Stimulated activated CD4-positive, alpha-beta T cell treated with anti-CD3 and anti-CD28 coated beads, Interleukin-2, amount 100 ng/mL, for 24 hours (primary cell): Measurements from ENCODE around the gene SLC6A17.
A peak's percentile ranks its signal among the peaks of the same experiment; 100 is the strongest.

Experiments
- DNase-seq, 2 donors: peaks; one replicate each; pipeline ENCODE4 v3.0.0-alpha.2; 2020

SLC6A17 gene

DNA sequence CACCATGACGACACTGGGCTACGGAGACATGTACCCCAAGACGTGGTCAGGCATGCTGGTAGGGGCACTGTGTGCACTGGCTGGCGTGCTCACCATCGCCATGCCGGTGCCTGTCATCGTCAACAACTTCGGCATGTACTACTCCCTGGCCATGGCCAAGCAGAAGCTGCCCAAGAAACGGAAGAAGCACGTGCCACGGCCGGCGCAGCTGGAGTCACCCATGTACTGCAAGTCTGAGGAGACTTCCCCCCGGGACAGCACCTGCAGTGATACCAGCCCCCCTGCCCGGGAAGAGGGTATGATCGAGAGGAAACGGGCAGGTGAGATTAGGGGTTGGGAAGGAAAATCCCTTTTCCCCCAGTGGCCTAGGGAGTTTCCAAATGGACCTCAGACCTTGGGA lies 73.3 kb downstream of the SLC6A17 start:
- no peak for DNase-seq

DNA sequence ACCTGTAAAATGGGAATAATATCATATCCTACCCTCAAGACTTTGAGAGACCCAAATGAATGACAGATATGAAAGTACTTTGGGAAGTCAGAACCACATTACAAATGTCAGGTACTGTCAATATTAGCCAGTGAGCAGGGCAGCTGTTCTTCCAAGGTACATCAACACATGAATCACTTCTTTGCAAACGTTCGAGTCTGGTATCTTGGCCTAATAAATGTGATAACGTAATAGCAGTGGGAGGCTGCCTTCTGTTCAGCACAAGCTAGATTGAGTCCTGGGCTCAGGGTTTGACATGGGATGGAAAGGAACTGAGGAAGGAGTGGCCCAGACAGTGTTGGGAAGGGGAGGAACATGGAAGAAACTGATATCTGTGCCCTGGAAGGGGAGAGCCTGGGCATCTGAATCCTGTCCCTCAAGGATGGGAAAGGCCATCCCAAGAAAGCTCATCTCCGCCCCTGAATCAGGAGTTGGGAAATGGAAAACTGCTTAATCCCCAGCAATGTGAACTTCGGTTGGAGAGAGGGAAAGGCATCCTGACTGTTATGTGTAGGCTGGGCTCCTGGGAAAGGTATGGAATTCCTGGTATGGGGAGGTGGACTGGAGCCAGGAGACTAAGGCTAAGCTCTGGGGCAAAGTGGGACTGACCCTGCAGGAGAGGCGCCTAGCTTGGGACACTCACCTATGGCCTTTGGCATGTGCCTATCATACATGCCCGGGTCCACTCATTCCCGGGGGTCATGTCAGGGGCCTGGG lies 74.1 kb downstream of the SLC6A17 start:
- no peak for DNase-seq

DNA sequence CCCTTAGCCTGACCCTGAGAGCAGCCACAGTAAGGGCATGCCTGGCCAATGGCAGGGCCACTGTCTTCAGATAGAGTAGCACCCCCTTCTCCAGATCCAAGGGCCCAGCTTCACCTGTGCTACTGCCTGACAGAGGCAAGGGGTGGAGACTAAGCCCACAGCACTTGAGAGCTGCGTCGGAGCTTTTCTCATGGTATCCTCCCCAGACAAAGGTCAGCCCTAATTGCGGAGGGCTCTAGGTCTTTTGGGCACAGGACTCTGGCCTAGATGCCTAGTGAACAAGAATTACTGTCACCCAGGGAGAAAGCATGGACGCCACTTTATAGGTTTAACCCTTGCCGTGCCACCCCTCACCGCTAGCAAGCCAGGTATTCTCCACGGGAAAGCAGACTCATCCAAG lies 74.9 kb downstream of the SLC6A17 start:
- no peak for DNase-seq

DNA sequence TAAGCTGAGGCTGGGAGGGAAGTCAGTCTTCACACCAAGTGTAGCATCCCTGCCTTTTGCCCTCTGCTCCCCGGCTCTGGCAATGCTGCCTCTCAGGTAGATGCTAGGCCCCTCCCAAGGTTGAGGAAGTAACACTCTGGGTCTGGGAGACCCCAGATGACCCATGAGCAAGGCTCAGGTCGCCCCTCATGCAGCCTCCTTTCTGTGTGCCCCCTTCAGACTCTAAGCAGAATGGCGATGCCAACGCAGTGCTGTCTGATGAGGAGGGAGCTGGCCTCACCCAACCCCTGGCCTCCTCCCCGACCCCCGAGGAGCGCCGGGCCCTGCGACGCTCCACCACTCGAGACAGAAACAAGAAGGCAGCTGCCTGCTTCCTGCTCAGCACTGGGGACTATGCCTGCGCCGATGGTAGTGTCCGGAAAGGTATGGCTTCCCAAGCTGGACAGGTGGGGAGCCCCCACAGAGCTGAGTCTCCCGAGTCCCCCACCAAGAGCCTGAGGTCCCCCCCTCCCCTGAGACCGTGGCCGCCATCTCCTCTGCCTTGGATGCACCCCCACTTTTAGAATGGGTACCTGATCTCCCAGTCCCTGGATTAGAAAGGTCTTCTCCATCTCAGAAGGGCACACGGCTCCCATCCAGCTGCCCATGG lies 75.6 kb downstream of the SLC6A17 start:
- DNase-seq: no peak

DNA sequence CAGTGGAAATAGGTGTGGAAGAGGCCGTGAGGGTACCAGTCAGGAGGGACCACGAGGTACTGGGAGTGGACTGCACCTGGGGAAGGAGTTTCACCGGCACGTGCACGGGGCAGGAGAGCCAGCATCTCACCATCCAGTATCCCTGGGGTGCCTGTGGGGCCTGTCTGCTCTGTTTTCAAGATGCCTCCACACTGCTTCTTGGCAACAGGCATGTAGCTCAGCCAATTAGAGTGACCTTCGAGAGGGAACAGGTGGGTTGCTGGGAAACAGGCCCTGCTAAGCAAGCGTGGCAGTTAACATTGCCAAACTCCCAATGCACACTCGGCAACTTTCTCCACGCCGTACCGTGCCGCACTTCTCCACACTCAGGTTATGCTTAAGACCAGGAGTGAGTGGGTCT lies 77.5 kb downstream of the SLC6A17 start:
- DNase-seq: no peak

DNA sequence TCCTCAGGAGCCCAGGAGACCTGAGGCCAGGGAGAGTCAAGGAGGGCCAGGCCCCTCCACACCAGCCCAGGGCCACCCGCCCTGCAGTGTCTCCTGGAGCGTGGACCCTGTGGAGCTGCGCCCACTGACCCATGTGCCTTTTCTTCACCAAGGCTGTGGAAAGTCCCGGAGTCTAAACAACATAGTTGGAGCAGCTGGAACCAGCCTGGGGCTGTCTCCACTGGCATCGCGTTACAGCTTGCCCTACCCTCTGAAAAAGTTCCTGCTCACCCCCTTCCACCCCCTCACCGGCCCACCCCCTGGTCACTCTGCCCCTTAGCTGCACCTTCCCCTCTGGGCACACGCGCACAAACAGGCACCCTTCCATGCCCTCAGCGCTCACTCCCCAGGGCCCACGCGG lies 78.1 kb downstream of the SLC6A17 start:
- no peak for DNase-seq

DNA sequence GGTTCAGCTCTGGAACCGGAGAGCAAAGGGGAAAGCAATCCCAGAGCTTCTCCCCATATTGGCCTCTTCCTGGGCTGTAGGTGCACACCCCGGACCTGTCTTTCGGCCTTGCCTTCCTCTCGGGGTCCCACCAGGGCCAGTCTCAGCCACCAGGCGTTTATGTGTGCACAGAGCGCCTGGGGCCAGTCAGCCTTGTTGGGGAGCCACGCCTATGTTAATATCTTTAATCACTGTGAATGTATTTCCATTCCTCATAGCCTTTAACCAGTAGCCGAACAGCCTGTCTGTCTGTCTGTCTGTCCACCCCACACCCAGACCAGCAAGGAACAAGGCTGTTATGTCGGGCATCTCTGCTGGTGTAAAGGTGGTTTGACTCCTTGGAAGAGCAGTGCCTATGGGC lies 78.6 kb downstream of the SLC6A17 start:
- no peak for DNase-seq

DNA sequence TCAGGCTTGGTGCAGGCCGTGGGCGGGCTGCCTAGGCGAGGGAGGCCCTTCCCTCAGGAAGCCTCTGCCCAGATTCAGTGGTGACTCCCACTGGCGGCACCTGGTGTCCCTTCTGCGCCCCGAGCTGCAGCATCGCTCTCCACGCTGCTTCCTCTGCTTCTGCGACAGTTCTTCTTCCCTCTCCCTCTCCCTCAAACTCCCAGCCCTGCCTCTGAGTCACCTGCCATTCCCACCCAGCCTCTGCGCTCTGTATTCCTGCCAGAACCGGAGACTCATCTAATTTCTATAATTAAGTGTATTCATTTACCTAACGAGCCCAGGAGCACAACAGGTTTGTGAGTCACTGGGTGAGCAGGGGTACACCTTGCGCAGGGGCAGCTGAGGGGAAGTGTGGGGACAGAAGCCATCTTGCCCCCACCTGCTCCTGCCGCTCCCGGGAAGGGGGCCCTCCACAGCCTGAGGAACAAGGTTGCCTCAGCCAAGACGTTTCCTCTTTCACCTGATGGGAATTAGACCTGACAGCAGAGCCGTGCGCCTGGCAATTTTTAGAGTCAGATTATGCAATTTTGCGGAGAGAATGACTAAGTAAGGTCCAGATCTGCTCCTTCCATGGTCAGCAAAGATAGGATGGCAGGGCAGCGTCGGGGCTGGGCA lies 79.2 kb downstream of the SLC6A17 start:
- no peak for DNase-seq

DNA sequence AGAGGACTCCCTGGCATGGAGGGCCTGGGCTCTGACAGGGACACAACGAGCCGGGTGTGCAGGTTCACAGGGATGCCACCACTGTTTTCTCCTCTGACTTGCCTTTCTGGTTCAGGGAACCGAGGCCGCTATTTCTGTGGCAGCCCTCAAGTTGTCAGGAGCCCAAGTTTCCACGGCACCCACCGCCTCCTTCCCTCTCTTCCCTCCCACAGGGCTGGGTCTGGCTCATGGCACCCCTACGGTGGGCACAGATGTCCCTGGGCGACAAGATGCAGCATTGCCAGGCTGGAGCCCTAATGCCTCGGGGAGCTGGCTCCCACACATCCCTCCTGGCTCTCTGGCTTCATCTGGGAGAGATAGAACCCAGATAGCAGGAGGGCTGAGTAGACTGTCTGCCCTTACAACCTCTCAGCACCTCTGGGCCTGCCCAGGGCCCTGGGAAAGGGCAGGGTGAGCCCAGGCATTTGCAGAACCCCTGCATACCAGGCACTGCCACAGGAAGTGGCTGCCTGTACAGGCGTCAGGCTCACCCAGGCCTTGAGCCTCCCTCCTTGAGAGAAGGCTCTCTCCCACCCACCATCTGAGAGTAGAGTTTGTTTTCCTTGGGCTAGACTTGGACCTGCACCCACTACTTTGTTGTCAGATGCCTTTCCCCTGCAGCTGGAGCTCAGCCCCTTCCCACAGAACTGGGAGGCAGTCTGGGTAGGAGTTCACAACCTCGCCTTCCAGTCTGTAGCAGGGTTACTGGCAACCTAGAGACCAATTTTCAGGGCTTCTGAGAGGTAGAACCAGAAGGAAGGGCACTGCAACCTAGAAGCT lies 80.3 kb downstream of the SLC6A17 start:
- DNase-seq: no peak

DNA sequence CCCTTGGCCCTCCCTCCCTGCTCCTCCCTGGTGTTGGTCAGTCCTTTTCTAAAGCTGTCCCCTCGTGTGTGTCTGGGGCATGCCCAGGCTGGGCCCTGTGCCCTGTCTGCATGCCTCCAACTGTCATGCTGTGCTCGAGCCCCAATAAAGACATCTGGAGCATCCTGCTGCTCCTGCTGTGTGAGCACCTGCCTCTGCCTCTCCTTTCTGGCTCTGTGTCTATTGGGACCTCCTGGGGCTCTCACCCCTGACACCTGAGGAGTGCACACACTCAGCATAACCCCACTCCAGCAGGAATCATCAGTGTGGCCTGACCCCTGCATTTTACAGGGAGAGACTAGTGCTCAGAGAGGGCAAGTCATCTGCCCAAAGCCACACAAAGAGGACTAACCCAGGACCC lies 83.6 kb downstream of the SLC6A17 start:
- no peak for DNase-seq

DNA sequence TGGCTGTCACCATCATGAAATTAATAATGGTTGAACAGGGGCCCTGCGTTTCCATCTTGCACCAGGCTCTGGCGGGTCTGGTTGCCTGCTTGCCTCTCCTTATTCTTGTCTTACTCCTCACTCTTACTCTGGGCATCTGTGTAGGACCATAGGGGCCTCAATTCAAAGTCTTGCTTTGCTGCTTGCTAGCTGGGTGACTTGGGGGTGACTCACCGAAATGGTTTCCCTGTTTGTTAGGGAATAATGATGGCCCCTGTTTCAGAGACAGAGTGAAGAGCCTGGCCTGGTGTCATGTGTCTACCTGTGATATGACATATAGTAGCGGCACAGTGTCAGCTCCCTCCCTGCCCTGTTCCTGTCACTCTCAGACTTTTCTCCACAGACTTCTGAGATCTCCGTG lies 84.4 kb downstream of the SLC6A17 start:
- DNase-seq: no peak

DNA sequence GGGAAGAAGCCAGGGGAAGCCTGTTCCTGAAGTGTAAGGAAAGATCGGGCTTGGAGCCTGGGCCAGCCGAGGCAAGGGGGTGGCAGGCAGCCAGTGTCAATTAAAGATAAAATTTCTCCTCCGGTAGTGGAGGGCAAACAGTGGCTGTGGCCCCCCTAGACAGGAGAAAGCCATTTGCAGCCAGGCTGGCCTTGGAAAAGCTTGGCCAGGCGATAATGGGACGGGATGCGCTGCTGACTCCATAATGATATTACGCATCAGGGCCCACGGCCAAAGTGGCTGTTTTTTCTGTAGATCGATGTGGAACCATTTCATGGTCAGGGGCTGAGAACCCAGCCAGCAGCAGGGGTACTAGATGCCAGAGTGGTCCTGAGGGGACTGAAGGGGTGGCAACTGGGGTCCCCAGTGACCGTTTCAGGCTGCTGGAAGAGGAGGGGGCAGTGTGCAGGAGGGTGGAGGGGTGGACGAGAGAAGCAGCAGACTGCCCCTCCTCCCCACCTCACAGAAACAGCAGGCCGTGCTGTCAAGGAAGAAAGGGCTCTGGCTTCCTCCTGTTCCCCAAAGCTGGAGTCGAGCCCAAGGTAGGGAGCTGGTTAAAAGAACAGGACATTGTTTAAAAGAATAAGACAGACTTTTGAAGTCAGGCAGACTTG lies 85.0 kb downstream of the SLC6A17 start:
- DNase-seq: no peak

DNA sequence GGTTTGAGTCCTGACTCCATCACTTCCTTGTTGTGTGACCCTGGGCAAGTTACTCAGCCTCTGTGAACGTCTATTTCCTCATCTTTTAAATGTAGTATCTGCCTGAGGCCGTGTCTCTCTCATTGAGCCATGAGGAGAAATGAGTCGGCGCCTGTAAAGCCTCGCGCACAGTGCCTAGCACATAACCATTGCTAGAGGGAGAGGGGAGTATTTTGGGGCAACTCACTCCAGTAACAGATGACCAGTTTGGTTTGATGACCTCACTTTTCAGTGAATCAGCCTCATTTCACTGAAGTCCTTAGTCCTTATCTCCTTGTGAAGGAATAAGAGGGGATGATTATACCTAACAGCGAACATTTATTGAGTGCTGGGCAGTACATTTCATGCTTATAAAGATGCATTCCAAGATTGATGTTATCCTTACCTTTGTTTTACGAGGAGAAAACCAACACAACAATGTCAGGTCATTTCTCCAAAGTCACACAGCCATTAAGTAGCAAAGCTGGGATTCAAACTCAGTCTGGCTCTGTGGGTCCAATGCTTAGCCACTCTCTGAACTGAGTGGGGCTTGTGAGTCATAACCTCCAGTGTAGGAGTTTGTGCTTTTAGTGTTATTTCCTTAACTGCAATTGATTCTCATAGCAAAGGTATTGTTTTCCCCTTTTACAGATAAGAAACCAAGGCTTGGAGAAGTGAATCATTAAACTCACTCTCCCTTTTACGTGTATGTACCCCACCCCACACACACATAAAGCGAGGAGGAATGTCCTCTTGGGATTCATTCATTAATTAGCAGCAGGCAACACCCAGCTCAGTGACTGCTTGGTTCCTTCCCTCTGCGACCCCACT lies 85.8 kb downstream of the SLC6A17 start:
- DNase-seq: peak; percentile 55 to 62

DNA sequence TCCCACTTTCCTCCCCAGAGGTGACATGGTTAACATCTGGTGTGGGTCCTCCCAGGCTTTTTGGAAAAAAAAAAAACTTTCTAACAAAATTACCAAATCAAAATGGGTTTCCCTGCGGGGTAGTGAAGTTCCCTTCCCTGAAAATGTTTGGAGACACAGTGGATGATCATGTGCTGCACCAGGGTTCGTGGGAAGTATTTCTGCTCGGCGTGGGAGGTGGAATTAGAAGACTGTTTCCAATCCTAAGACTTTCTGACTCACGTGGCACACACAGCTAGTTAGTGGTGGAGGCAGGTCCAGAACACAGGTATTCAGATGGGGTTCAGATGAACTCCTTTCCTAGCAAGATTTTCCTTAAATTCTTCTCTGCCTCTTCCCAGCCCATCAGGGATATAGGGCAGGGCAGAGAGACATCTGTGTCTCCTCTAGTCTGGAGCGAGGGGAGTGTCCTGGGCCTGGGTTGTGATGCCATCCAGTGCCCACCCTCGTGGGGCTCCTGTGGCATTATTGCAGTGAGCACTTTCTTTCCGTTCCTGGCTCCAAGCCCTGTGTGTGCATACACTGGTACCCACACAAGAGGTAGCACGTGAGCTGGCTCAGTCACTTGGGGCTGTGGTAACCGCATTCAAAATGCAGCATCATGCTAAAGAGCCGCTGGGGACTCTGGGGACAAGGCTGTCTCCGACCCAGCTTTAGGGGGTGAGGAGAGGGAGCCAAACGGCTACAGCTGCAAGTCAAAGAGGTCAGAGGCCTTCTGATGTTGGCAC lies 87.3 kb downstream of the SLC6A17 start:
- no peak for DNase-seq

DNA sequence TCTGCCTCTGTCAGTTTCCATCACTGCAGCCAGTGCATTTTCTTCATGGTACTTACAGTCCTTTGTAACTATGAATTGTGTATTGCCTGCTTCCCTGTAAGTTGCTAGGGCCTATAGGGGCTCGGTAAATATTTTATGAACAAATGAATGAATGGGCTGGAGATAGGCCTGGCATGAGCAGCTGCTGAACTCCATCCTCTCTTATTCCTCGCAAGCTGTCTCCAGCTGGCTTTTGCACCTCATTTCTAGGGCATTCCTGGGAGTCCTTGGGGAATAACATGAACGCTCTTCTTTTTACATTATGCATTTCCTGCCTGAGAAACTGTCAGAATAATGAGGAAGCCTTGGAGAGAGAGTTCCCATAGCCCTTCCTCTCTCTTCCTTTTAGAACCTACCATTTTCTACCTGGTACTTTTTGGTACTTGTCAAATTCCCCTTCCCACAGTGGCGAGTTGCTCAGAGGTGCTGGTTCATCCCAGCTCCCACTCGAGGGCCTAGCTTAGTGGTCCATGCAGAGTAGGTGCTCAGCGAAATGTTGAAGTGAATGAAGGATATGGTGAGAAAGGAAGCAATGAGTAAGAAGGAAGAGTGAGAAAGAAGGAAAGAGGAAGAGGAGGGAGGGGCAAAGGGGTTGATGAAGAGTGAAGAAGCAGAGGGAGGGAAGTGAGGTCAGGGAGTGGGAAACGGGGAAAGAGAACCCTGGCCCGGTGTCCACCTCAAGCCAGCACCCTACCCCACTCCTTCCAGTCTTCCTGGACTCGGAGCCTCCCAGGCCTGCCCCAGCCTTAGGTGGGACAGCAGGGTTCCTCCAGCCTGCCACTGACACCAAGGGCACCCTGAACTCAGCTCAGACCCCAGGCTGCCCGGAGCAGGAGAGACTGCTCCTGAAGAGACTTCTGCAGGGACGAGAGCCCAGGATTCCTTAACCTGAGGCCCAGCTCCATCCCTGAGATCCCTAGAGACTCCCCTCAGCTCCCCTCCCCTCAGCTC lies 89.4 kb downstream of the SLC6A17 start:
- no peak for DNase-seq

DNA sequence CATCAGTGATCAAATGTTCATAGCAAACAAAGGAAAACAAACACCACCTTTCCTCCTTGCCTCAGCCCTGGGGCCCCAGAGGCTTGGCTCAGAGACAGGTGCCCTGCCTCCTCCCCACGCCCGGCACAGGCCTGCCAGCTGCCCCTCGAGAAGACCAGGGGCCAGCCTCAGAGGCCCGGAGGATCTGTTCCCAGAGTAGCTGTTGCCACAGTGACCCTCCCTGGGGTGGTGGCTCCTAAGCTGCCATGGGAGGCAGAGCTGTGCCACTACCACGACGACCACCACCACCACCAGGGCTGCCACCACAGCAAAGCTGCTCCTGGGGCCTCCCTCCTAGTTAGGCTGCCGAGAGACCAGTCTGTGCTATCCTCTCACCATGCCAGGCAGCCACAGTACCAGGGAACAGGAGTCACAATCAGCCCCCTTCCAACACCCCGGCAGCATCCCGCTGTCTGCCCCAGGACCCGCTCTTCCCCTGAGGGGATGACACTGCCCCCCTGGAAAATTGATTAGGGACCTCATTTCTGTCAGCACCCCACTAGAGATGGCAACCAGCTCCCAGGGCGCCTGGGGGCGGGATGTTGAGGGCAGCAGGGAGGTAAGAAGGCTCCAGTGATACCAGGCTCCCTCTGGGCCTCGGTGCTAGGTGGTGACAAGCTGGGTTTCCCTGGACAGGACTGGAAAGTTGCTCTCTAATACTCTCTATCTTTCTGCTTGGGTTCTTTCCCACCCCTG lies 90.3 kb downstream of the SLC6A17 start:
- no peak for DNase-seq

DNA sequence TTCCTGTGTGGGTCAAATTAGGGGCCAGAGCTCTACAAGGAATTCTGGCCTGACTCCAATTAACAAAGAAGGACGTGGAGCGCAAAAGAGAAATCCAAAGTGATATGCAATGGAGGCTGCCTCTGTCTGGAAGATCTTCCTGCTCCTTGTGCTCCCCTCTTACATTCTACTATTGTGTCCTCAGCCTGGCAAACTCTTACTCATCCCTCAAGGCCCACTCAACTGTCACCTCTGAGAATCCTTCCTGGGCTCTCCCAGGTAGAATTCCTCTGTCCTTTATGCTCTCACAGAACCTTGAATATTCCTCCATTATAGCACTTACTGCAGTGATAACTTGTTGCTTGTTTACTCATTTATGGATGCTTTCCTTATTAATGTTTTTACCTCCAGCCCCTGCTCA lies 91.2 kb downstream of the SLC6A17 start:
- no peak for DNase-seq

DNA sequence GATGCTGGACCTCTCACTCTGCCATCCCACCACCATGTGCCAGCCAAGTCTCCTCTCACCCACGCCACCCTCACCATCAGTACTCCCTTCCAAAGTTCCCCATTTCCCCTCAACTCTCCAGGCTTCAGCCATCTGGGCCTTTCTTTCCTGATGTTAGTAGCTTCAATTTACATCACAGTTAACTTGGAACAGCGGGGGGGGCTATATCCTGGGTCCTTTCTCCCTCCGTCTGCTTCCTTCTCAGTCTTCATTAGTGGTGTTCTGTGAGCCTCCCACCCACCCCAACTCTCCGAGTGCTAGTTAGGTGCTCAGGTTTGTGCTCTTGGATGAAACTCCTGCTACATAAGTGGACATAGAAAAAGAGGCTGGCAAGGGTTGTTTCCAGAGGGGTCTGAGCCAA lies 91.8 kb downstream of the SLC6A17 start:
- DNase-seq: no peak

DNA sequence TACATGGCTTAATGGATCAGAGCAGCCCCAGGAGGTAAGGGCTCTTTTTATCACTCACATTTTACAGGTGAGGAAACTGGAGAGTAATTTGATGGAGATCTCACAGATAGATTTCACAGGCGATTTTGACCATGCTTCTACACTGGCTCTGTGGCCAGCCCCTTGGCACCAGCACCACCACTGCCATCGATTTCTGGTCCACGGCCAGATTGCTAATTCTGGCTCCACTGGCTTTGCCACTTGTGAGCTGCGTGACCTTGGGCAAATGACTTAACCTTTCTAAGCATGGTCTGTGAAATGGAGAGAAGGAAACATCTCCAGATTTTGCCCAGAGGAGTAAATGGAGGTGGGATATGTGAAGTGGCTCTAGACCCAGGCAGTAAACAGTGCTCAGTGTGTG lies 92.4 kb downstream of the SLC6A17 start:
- no peak for DNase-seq
